ELF-1 (cell line): ENCODE measurements around the gene ASS1.

Source experiments
- DNase-seq: peaks from one replicate; pipeline ENCODE4 v3.0.0-alpha.2; 2016; ENCODE audit warnings: low read depth, low spot score

The ASS1 gene

GRCh38 chr9:130493476-130493875, 48.7 kb downstream of the ASS1 start:
- no peak for DNase-seq

GRCh38 chr9:130495067-130495466, 50.3 kb downstream of the ASS1 start:
- no peak for DNase-seq

- DNase-seq: no peak
Measured at GRCh38 chr9:130497139-130497538, 52.4 kb downstream of the ASS1 start.

GRCh38 chr9:130498298-130498917, 53.6 kb downstream of the ASS1 start:
- DNase-seq: no peak

GRCh38 chr9:130498918-130499698, 54.3 kb downstream of the ASS1 start:
- DNase-seq: no peak

GRCh38 chr9:130499804-130500263, 55.1 kb downstream of the ASS1 start:
- no peak for DNase-seq

GRCh38 chr9:130500340-130501180, 55.8 kb downstream of the ASS1 start:
- no peak for DNase-seq

GRCh38 chr9:130501639-130502038, 56.9 kb downstream of the ASS1 start:
- DNase-seq: no peak

GRCh38 chr9:130508218-130508617, 63.5 kb downstream of the ASS1 start:
- DNase-seq: no peak

GRCh38 chr9:130512199-130512598, 67.4 kb downstream of the ASS1 start:
- no peak for DNase-seq

- no peak for DNase-seq
Measured at GRCh38 chr9:130513078-130513477, 68.3 kb downstream of the ASS1 start.

- DNase-seq: no peak
Measured at GRCh38 chr9:130518233-130518632, 73.5 kb downstream of the ASS1 start.

GRCh38 chr9:130518943-130519799, 74.4 kb downstream of the ASS1 start:
- DNase-seq: peak; percentile 31

GRCh38 chr9:130519927-130520326, 75.2 kb downstream of the ASS1 start:
- no peak for DNase-seq

- DNase-seq: no peak
Measured at GRCh38 chr9:130521715-130522114, 77.0 kb downstream of the ASS1 start.

- peak; percentile 84 for DNase-seq
Measured at GRCh38 chr9:130522233-130522808, 77.6 kb downstream of the ASS1 start.

- peak; percentile 82 for DNase-seq
Measured at GRCh38 chr9:130523921-130524320, 79.2 kb downstream of the ASS1 start.

- no peak for DNase-seq
Measured at GRCh38 chr9:130526193-130526853, 81.6 kb downstream of the ASS1 start.

GRCh38 chr9:130526854-130527650, 82.3 kb downstream of the ASS1 start:
- no peak for DNase-seq
